Large intestine (tissue), 3 donors: ENCODE results near the gene DDX60. TPM values are rescaled to one million over a fixed set of nuclear protein-coding genes. Genes with fewer than 3 reads are reported as not detected.
A peak's percentile ranks its signal among the peaks of the same experiment; 100 is the strongest.

Source experiments
- DNase-seq, 2 donors: peaks; one replicate each; pipeline versions ENCODE4 v3.0.0 to v3.0.0-alpha.2; 2013
- H3K27ac ChIP-seq: one replicate; pipeline ENCODE4 v1.5.1; 2013; ENCODE audit warnings: low read length
- H3K27me3 ChIP-seq: 2 replicates; pipeline ENCODE4 v1.6.1; 2013; ENCODE audit warnings: low read length; ENCODE audit not compliant: control insufficient read depth, insufficient read depth
- H3K36me3 ChIP-seq: 2 replicates; pipeline ENCODE4 v1.6.1; 2013; ENCODE audit warnings: low read length; ENCODE audit not compliant: control insufficient read depth, insufficient read depth
- H3K4me1 ChIP-seq: one replicate; pipeline ENCODE4 v1.6.1; 2013; ENCODE audit warnings: low read length; ENCODE audit not compliant: control insufficient read depth, insufficient read depth
- H3K4me3 ChIP-seq: one replicate; pipeline ENCODE4 v1.5.1; 2013; ENCODE audit warnings: low read length
- H3K9me3 ChIP-seq: one replicate; pipeline ENCODE4 v1.6.1; 2013; ENCODE audit warnings: mild to moderate bottlenecking, low read depth, low read length, moderate library complexity; ENCODE audit not compliant: control insufficient read depth
- WGBS: methylation state at CpG from one replicate; pipeline ENCODE4 v1.1.5; 2013; ENCODE audit warnings: low lambda C conversion rate; ENCODE audit not compliant: insufficient coverage; 5-methylcytosine and 5-hydroxymethylcytosine counted together
- polyA plus RNA-seq: library from polyadenylated mRNA; unstranded; fragments of 120-200 nt; gene quantifications from one replicate; pipeline ENCODE4 v1.2.1, GENCODE V29; 2013

Gene DDX60
- polyA plus RNA-seq, 1 donor, result 21.4 TPM

GRCh38 chr4:168167714-168168284 lies 150.8 kb downstream of the DDX60 start:
- Histone ChIP-seq H3K27ac (no peak overlapping the region), H3K4me3 (no peak overlapping the region), H3K36me3 (no peaks in the 10 kb centered on the region), H3K27me3 (no peaks in the 10 kb centered on the region), H3K9me3 (no peaks in the 10 kb centered on the region), H3K4me1 (no peaks in the 10 kb centered on the region)
- 70% methylated on average over 3 of the region's 6 CpGs for WGBS
- DNase-seq, result peak in 1 of 2 donors; percentile 24

Other genes with a start within 250 kb of the DDX60 start
- 0.24 TPM for gene ANXA10, start 226.2 kb downstream of the DDX60 start, polyA plus RNA-seq
- 22.1 TPM for gene DDX60L, start 161.7 kb upstream of the DDX60 start, polyA plus RNA-seq
- gene PALLD, start 178.3 kb upstream of the DDX60 start, polyA plus RNA-seq, result 59.7 TPM